ENCODE data around the gene UGT8. TPM values are rescaled to one million over a fixed set of nuclear protein-coding genes. Genes with fewer than 3 reads are reported as not detected.

Gene UGT8
- total and polyA plus RNA-seq, 2 donors (not counting 1 experiment from before 2014, with no cell fraction given), result 4.2 to 24.0 TPM

GRCh38 chr4:114626196-114626595 lies 27.6 kb downstream of the UGT8 start:
- Histone ChIP-seq H3K4me1 (ENCODE audit: control insufficient read depth in 2 of 2, insufficient read depth in 2 of 2, low read length in 2 of 2) (peaks cover 0 to 1% of the 10 kb centered on the region in 2 donors), H3K9ac (ENCODE audit: low read length) (no peak overlapping the region), H3K27ac (ENCODE audit: low read length in 2 of 2) (no peak overlapping the region), H3K36me3 (replicated peaks in 1 of 2; ENCODE audit: control extremely low read depth in 1 of 2, control insufficient read depth in 1 of 2, extremely low read depth in 1 of 2, insufficient read depth in 2 of 2, low read length in 1 of 2) (peaks cover 0 to 15% of the 10 kb centered on the region in 2 experiments), H3K79me2 (ENCODE audit: control insufficient read depth, insufficient read depth, low read length) (peaks cover 88% of the 10 kb centered on the region), H3K9me3 (ENCODE audit: control extremely low read depth in 1 of 3, control insufficient read depth in 2 of 3, insufficient read depth in 1 of 3, low read length in 2 of 3) (no peaks in the 10 kb centered on the region), H4K20me1 (ENCODE audit: control insufficient read depth, insufficient read depth, low read length, poor library complexity, severe bottlenecking) (peaks cover 38% of the 10 kb centered on the region), H3K4me3 (ENCODE audit: control extremely low read depth in 1 of 5, extremely low read depth in 1 of 5, insufficient read depth in 1 of 5, low read depth in 2 of 5, low read length in 4 of 5) (no peak overlapping the region), H3K27me3 (replicated peaks in 1 of 4; ENCODE audit: control extremely low read depth in 1 of 4, control insufficient read depth in 3 of 4, insufficient read depth in 4 of 4, low read length in 3 of 4) (no peaks in the 10 kb centered on the region), H2AFZ (ENCODE audit: insufficient read depth, low read depth, low read length, poor library complexity, severe bottlenecking) (no peak overlapping the region), H3K4me2 (replicated peaks; ENCODE audit: low read depth, low read length, poor library complexity, severe bottlenecking) (no peak overlapping the region)
- DNase-seq, result no peak
- no CpG with 5 or more reads among the region's 2 CpGs for WGBS (ENCODE audit: insufficient coverage)
- TF ChIP-seq EZH2 (IDR thresholded peaks at IDR 0.05; ENCODE audit: borderline replicate concordance, insufficient read depth, low read depth, low read length, poor library complexity, severe bottlenecking) (no peak), CTCF (IDR thresholded peaks at IDR 0.05) (no peak)
- peaks cover 44% of the 10 kb centered on the region for H3K4me1 Mint-ChIP-seq
- no peak overlapping the region for H3K4me3 Mint-ChIP-seq
- ChIA-PET POLR2A (no interaction called here), CTCF (no interaction called here)
- intact Hi-C loops (cut with micrococcal nuclease), result no loop called here
- no peaks in the 10 kb centered on the region for H3K9me3 Mint-ChIP-seq (ENCODE audit: insufficient read depth)
- no peak for ATAC-seq (ENCODE audit: low read depth)
- H3K27ac Mint-ChIP-seq, result no peak overlapping the region
- no peaks in the 10 kb centered on the region for H3K27me3 Mint-ChIP-seq

- no peak for DNase-seq
- H3K9ac ChIP-seq (ENCODE audit: low read length), result no peak overlapping the region
- no peaks in the 10 kb centered on the region for H3K36me3 ChIP-seq (replicated peaks in 1 of 2; ENCODE audit: control extremely low read depth in 1 of 2, control insufficient read depth in 1 of 2, extremely low read depth in 1 of 2, insufficient read depth in 2 of 2, low read length in 1 of 2)
- ChIA-PET CTCF (no interaction called here), POLR2A (no interaction called here)
- no peak for ATAC-seq (ENCODE audit: low read depth)
- no peaks in the 10 kb centered on the region for H3K27me3 ChIP-seq (replicated peaks in 1 of 4; ENCODE audit: control extremely low read depth in 1 of 4, control insufficient read depth in 3 of 4, insufficient read depth in 4 of 4, low read length in 3 of 4)
- no peak overlapping the region for H3K4me3 Mint-ChIP-seq
- WGBS (ENCODE audit: insufficient coverage), result 91% methylated on average over 2 of the region's 5 CpGs
- H2AFZ ChIP-seq (ENCODE audit: insufficient read depth, low read depth, low read length, poor library complexity, severe bottlenecking), result no peak overlapping the region
- no peaks in the 10 kb centered on the region for H3K9me3 Mint-ChIP-seq (ENCODE audit: insufficient read depth)
- peaks cover 89% of the 10 kb centered on the region for H3K79me2 ChIP-seq (ENCODE audit: control insufficient read depth, insufficient read depth, low read length)
- intact Hi-C loops (cut with micrococcal nuclease), result no loop called here
- no peak overlapping the region for H3K27ac ChIP-seq (ENCODE audit: low read length in 2 of 2)
- no peak overlapping the region for H3K4me2 ChIP-seq (replicated peaks; ENCODE audit: low read depth, low read length, poor library complexity, severe bottlenecking)
- no peaks in the 10 kb centered on the region for H3K27me3 Mint-ChIP-seq
- H3K4me1 ChIP-seq (ENCODE audit: control insufficient read depth in 2 of 2, insufficient read depth in 2 of 2, low read length in 2 of 2), result peaks cover 6 to 14% of the 10 kb centered on the region in 2 donors
- H4K20me1 ChIP-seq (ENCODE audit: control insufficient read depth, insufficient read depth, low read length, poor library complexity, severe bottlenecking), result peaks cover 41% of the 10 kb centered on the region
- peaks cover 0 to 4% (median 0%) of the 10 kb centered on the region in 3 donors for H3K9me3 ChIP-seq (ENCODE audit: control extremely low read depth in 1 of 3, control insufficient read depth in 2 of 3, insufficient read depth in 1 of 3, low read length in 2 of 3)
- H3K27ac Mint-ChIP-seq, result no peak overlapping the region
- TF ChIP-seq EZH2 (IDR thresholded peaks at IDR 0.05; ENCODE audit: borderline replicate concordance, insufficient read depth, low read depth, low read length, poor library complexity, severe bottlenecking) (no peak), CTCF (IDR thresholded peaks at IDR 0.05) (no peak)
- peaks cover 40% of the 10 kb centered on the region for H3K4me1 Mint-ChIP-seq
- no peak overlapping the region for H3K4me3 ChIP-seq (ENCODE audit: control extremely low read depth in 1 of 5, extremely low read depth in 1 of 5, insufficient read depth in 1 of 5, low read depth in 2 of 5, low read length in 4 of 5)
Observed at GRCh38 chr4:114636192-114636935, 37.8 kb downstream of the UGT8 start.

Data from B cell (primary cell).